Lower leg skin (tissue), 4 donors: ENCODE measurements around the gene NIPAL3. TPM values are rescaled to one million over a fixed set of nuclear protein-coding genes. Genes with fewer than 3 reads are reported as not detected.
"Not testable (repeated sequence)": the region's sequence is repeated elsewhere in the genome, so short reads cannot be mapped to it uniquely, and the experiment has no call there.

Experiments used
- DNase-seq, 2 donors: peaks; one replicate each; pipeline ENCODE4 v3.0.0-alpha.2; 2019; ENCODE audit warnings: low spot score in 2 of 2
- H3K4me3 ChIP-seq: fragments of 200-600 bp; sonication (generic); 2 replicates; pipeline ENCODE4 v1.5.1; 2017; ENCODE audit warnings: mild to moderate bottlenecking, low read depth; ENCODE audit not compliant: poor library complexity, severe bottlenecking
- POLR2A ChIP-seq, 2 donors: fragments of 450-650 bp; IDR thresholded peaks; one replicate each; pipeline ENCODE4 v1.6.1; 2016 to 2017; ENCODE audit warnings: antibody characterized with exemption in 2 of 2, mild to moderate bottlenecking in 1 of 2, moderate library complexity in 1 of 2
- WGBS, 2 donors: methylation state at CpG; one replicate each; pipeline ENCODE4 v1.1.5; 2018; 5-methylcytosine and 5-hydroxymethylcytosine counted together
- intact Hi-C: fragments of 100-400 bp; cut with DNase I; formaldehyde crosslinking; loops from one replicate; pipeline ENCODE4 v1.15.0; 2023; ENCODE audit warnings: low total_unique reads
- total RNA-seq, 4 donors: library from RNA; depleted of rRNA; stranded (reverse); fragments of >200 nt; gene quantifications; one replicate each; pipeline ENCODE4 v1.1.0, GENCODE V29; 2016
- TF ChIP-seq, protein P1 (sequence below), 3 donors: fragments of 450-650 bp; IDR thresholded peaks; one replicate each; pipeline ENCODE4 v1.5.1; 2016; ENCODE audit warnings: antibody characterized with exemption in 3 of 3, mild to moderate bottlenecking in 3 of 3, moderate library complexity in 2 of 3

NIPAL3 gene
- total RNA-seq, 4 donors from 2014 or later = 37.3 to 67.1 (median 57.5) TPM

DNA sequence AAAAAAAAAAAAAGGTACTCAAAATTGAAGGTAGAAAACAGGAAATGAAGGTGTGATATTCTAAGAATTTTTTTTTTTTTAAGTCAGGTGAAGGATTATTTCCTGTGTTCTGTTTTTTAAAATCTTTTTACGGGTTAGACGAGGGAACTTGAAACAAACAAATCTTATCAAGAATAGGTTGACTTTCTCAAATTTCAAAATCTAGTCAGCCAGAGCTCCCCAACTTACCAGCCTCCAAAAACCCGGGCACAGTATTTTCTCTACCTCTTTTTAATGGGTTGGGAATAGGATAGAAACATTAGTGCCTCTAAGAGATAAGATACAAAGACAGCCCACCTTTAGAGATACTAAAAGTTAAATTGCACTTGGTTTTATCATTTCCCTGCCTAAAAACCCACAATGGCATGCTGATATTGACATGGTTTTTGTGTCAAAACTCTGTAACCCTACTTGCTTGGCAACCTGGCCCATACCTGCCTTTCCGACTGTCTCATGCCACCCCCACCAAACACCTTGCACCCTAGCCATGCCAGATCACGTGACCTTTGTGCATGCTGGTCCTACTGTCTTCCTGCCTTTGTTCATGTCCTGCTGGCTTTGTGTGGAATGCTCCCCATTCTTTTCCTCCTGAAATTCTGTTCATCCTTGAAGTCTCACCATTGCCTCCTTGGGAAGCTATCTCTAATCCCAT, 91.2 kb downstream of the NIPAL3 start:
- no peak overlapping the region for H3K4me3 ChIP-seq
- intact Hi-C loops = no loop called here
- DNase-seq = no peak
- TF ChIP-seq, protein P1, sequence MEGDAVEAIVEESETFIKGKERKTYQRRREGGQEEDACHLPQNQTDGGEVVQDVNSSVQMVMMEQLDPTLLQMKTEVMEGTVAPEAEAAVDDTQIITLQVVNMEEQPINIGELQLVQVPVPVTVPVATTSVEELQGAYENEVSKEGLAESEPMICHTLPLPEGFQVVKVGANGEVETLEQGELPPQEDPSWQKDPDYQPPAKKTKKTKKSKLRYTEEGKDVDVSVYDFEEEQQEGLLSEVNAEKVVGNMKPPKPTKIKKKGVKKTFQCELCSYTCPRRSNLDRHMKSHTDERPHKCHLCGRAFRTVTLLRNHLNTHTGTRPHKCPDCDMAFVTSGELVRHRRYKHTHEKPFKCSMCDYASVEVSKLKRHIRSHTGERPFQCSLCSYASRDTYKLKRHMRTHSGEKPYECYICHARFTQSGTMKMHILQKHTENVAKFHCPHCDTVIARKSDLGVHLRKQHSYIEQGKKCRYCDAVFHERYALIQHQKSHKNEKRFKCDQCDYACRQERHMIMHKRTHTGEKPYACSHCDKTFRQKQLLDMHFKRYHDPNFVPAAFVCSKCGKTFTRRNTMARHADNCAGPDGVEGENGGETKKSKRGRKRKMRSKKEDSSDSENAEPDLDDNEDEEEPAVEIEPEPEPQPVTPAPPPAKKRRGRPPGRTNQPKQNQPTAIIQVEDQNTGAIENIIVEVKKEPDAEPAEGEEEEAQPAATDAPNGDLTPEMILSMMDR (IDR thresholded peaks at IDR 0.05) = no peak
- no peak for TF ChIP-seq POLR2A (IDR thresholded peaks at IDR 0.05)
- 67 to 80% methylated on average over 5 of the region's 5 CpGs for WGBS, 2 donors

DNA sequence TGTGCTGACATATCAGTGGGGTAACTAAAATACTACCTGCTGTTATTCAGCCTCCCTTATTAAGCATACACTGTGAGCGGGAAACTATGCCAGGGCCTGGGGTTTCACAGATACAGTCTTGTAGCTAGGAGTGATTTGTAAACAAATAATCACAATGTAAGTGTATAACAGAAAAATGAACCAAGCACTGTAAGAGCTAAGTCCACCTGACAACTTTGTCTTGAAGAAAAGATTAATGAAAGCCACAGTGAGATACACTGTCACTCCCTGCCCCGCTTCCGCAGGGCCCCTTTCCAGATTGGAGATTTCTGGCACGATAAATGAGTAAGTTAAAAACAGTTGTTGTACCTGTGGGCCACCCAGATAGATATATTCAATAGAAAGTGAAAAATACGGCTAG, 91.8 kb downstream of the NIPAL3 start:
- TF ChIP-seq, protein P1 (IDR thresholded peaks at IDR 0.05) = no peak
- TF ChIP-seq POLR2A (IDR thresholded peaks at IDR 0.05) = no peak
- intact Hi-C loops = no loop called here
- 57 to 60% methylated on average over 5 of the region's 5 CpGs for WGBS, 2 donors
- DNase-seq = no peak
- no peak overlapping the region for H3K4me3 ChIP-seq

DNA sequence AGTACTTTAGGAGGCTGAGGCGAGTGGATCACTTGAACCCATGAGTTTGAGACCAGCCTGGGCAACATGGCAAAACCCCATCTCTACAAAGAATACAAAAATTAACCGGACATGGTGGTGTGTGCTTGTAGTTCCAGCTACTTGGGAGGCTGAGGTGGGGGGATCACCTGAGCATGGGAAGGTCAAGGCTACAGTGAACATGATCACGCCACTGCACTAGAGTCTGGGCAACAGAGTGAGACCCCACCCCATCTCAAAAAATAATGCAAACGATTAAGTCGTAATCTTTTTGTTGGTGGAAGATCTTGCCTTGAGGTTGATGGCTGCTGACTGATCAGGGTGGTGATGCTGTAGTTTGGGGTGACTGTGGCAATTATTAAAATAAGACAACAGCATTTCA, 93.3 kb downstream of the NIPAL3 start:
- H3K4me3 ChIP-seq = no peak overlapping the region
- no peak for DNase-seq
- TF ChIP-seq, protein P1 (IDR thresholded peaks at IDR 0.05) = no peak
- no peak for TF ChIP-seq POLR2A (IDR thresholded peaks at IDR 0.05)
- intact Hi-C loops = no loop called here
- 92 to 95% methylated on average over 5 of the region's 5 CpGs for WGBS, 2 donors

DNA sequence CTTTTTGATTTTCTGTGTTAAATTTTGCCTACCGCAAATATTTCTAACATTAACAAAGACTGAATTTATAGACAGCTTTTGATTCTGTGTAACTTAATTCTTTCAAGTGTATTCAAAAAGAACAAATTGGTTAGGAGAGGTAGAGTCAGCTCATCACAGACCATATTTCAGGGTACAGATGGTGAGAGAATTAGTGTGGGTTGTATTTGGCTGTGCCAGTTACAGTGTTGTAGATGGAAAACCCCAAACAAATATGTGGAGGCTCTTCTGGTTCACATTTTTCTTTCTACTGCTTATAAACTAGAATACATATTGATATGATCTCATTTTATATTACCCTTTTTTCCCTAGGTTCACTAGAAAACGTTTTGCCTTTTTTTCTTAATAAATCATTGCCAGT, 98.1 kb downstream of the NIPAL3 start:
- no peak for TF ChIP-seq POLR2A (IDR thresholded peaks at IDR 0.05)
- TF ChIP-seq, protein P1 (IDR thresholded peaks at IDR 0.05) = no peak
- DNase-seq = no peak
- H3K4me3 ChIP-seq = no peak overlapping the region
- 66 to 69% methylated on average over 2 of the region's 2 CpGs for WGBS, 2 donors
- intact Hi-C loops = no loop called here

DNA sequence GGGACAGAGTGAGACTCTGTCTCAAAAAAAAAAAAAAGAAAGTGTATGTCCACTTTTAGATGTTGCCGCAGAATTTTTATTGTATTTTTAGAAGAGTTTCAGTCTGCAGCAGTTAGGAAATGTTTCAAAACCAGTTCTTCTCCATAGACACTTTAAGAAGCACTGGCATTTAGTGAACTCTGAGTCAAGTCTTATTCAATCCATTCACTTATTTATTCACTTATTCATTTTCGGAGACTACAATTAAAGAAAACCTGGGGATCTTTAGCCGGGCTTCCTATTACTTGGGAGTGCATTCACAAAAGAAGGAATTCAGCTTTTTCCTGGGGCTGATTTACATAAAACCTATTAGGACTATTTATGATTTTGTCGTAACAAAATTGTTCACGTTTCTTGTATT, 99.3 kb downstream of the NIPAL3 start:
- intact Hi-C loops = no loop called here
- H3K4me3 ChIP-seq = no peak overlapping the region
- 85 to 88% methylated on average over 5 of the region's 5 CpGs for WGBS, 2 donors
- DNase-seq = no peak
- TF ChIP-seq POLR2A (IDR thresholded peaks at IDR 0.05) = no peak
- TF ChIP-seq, protein P1 (IDR thresholded peaks at IDR 0.05) = no peak

DNA sequence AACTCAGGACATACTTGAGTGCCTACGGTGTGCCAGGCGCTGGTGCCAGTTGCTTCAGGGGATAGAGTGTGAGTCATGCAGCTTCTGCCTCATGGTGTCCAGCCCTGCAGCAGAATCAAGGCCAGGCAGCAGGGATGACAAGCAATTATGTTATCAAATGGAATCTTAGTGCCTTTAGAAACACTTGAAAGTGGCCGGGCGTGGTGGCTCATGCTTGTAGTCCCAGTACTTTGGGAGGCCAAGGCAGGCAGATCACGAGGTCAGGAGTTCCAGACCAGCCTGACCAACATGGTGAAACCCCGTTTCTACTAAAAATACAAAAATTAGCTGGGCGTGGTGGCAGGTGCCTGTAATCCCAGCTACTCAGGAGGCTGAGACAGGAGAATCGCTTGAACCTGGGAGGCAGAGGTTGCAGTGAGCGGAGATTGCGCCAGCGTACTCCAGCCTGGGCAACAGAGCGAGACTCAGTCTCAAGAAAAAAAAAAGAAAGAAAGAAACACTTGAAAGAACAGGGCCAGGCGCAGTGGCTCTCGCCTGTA, 100.1 kb downstream of the NIPAL3 start:
- WGBS, 2 donors = 74 to 81% methylated on average over 14 of the region's 14 CpGs
- H3K4me3 ChIP-seq, DNase-seq, intact Hi-C loops: not testable (repeated sequence)
